OCI-LY3 (cell line): ENCODE measurements around the gene HEG1.

Experiments
- H2AFZ ChIP-seq: fragments of 200-600, 300-600 bp; shearing (Covaris generic); 2 replicates; pipeline ENCODE4 v1.6.0; 2014; ENCODE audit warnings: antibody characterized with exemption, low read depth, low read length
- H3K27ac ChIP-seq: fragments of 200-600, 300-600 bp; sonication (generic); 2 replicates; pipeline ENCODE4 v1.5.1; 2014; ENCODE audit warnings: mild to moderate bottlenecking, low read length, moderate library complexity, mixed read lengths
- H3K27me3 ChIP-seq: fragments of 200-600, 300-600 bp; sonication (generic); 2 replicates; pipeline ENCODE4 v1.6.1; 2014; ENCODE audit warnings: low read depth, low read length, mixed read lengths
- H3K36me3 ChIP-seq: fragments of 200-600, 300-600 bp; sonication (generic); replicated peaks from 2 replicates; pipeline ENCODE3; 2014; ENCODE audit warnings: low read depth, low read length, mixed read lengths
- H3K4me1 ChIP-seq: fragments of 300-600, 200-600 bp; sonication (generic); 2 replicates; pipeline ENCODE4 v1.6.1; 2014; ENCODE audit warnings: low read length, mixed read lengths
- H3K4me2 ChIP-seq: fragments of 200-600, 300-600 bp; sonication (generic); 2 replicates; pipeline ENCODE4 v1.6.1; 2014; ENCODE audit warnings: low read length, mixed read lengths
- H3K4me3 ChIP-seq: fragments of 300-600, 200-600 bp; sonication (generic); 2 replicates; pipeline ENCODE4 v1.5.1; 2014; ENCODE audit warnings: antibody characterized with exemption, mild to moderate bottlenecking, low read length, moderate library complexity
- H3K79me2 ChIP-seq: fragments of 300-600, 200-600 bp; shearing (Covaris generic); 2 replicates; pipeline ENCODE4 v1.6.1; 2014; ENCODE audit warnings: mild to moderate bottlenecking, low read length, mixed read lengths
- H3K9ac ChIP-seq: fragments of 300-600, 200-600 bp; shearing (Covaris generic); 2 replicates; pipeline ENCODE4 v1.6.0; 2014; ENCODE audit warnings: mild to moderate bottlenecking, low read length, moderate library complexity
- H3K9me3 ChIP-seq: fragments of 200-600, 300-600 bp; shearing (Covaris generic); 2 replicates; pipeline ENCODE4 v1.6.1; 2014; ENCODE audit warnings: low read length, mixed read lengths; ENCODE audit not compliant: insufficient read depth
- H4K20me1 ChIP-seq: fragments of 200-600, 300-600 bp; sonication (generic); 2 replicates; pipeline ENCODE4 v1.6.1; 2016; ENCODE audit warnings: low read length, mixed read lengths; ENCODE audit not compliant: insufficient read depth
- CTCF ChIP-seq: fragments of 200-600, 300-600 bp; sonication (generic); IDR thresholded peaks from 2 replicates; pipeline ENCODE4 v1.5.1; 2014; ENCODE audit warnings: antibody characterized with exemption, low read length, low read depth
- EZH2phosphoT487 ChIP-seq: fragments of 200-600 bp; shearing (Covaris generic); IDR thresholded peaks from 2 replicates; pipeline ENCODE4 v1.6.1; 2018; ENCODE audit warnings: antibody characterized with exemption, mixed run types, low read depth

The HEG1 gene

GRCh38 chr3:124974691-124975090 is 81.1 kb downstream of the HEG1 start:
- Histone ChIP-seq H3K36me3 (no peaks in the 10 kb centered on the region), H3K27ac (no peak overlapping the region)

GRCh38 chr3:124973290-124973689 is 82.5 kb downstream of the HEG1 start:
- Histone ChIP-seq H3K4me3 (no peak overlapping the region), H3K9ac (no peak overlapping the region), H3K79me2 (no peaks in the 10 kb centered on the region), H3K27ac (no peak overlapping the region), H2AFZ (no peak overlapping the region), H3K4me2 (no peak overlapping the region), H3K4me1 (no peaks in the 10 kb centered on the region), H3K9me3 (no peaks in the 10 kb centered on the region), H3K27me3 (no peaks in the 10 kb centered on the region), H3K36me3 (no peaks in the 10 kb centered on the region), H4K20me1 (no peaks in the 10 kb centered on the region)
- TF ChIP-seq EZH2phosphoT487 (no peak), CTCF (no peak)

More at GRCh38 chr3:124974691-124975090, 81.1 kb downstream of the HEG1 start:
- Histone ChIP-seq H4K20me1 (no peaks in the 10 kb centered on the region), H3K79me2 (no peaks in the 10 kb centered on the region), H3K4me1 (no peaks in the 10 kb centered on the region), H3K27me3 (no peaks in the 10 kb centered on the region), H2AFZ (no peak overlapping the region), H3K9me3 (no peaks in the 10 kb centered on the region), H3K9ac (no peak overlapping the region), H3K4me2 (no peak overlapping the region), H3K4me3 (no peak overlapping the region)
- TF ChIP-seq EZH2phosphoT487, result no peak
- no peak for TF ChIP-seq CTCF

- H3K4me1 ChIP-seq, result no peaks in the 10 kb centered on the region
- no peak overlapping the region for H3K9ac ChIP-seq
- no peaks in the 10 kb centered on the region for H3K79me2 ChIP-seq
- TF ChIP-seq EZH2phosphoT487 (no peak), CTCF (no peak)
- no peaks in the 10 kb centered on the region for H3K27me3 ChIP-seq
- no peak overlapping the region for H3K27ac ChIP-seq
- H3K4me3 ChIP-seq, result no peak overlapping the region
- no peak overlapping the region for H2AFZ ChIP-seq
- H3K4me2 ChIP-seq, result no peak overlapping the region
- H3K36me3 ChIP-seq, result no peaks in the 10 kb centered on the region
- no peaks in the 10 kb centered on the region for H3K9me3 ChIP-seq
- no peaks in the 10 kb centered on the region for H4K20me1 ChIP-seq
Observed at GRCh38 chr3:124972457-124972856, 83.3 kb downstream of the HEG1 start.

GRCh38 chr3:124969963-124970722 is 85.7 kb downstream of the HEG1 start:
- peaks cover 7% of the 10 kb centered on the region; the same call in 1 of the 2 replicates for H3K4me1 ChIP-seq
- no peak overlapping the region for H3K4me2 ChIP-seq
- no peaks in the 10 kb centered on the region for H3K79me2 ChIP-seq
- H3K9ac ChIP-seq, result no peak overlapping the region
- H3K27ac ChIP-seq, result no peak overlapping the region
- no peaks in the 10 kb centered on the region for H3K36me3 ChIP-seq
- no peak overlapping the region for H3K4me3 ChIP-seq
- TF ChIP-seq CTCF (no peak), EZH2phosphoT487 (no peak)
- no peaks in the 10 kb centered on the region for H3K27me3 ChIP-seq
- no peaks in the 10 kb centered on the region for H4K20me1 ChIP-seq
- H2AFZ ChIP-seq, result no peak overlapping the region
- H3K9me3 ChIP-seq, result no peaks in the 10 kb centered on the region
